Mucosa of descending colon (tissue), 3 donors: ENCODE results near the gene KRTAP5-11. TPM values are rescaled to one million over a fixed set of nuclear protein-coding genes. Genes with fewer than 3 reads are reported as not detected.

ENCODE experiments used
- ATAC-seq: fragments of 200-7000 bp; cut with Tn5 transposase; one replicate; pipeline ENCODE4 v1.9.1; 2020; ENCODE audit warnings: mild to moderate bottlenecking, moderate library complexity
- DNase-seq, 3 donors: peaks; one replicate each; pipeline ENCODE4 v3.0.0-alpha.2; 2020
- H3K36me3 ChIP-seq: fragments of 200-600 bp; one replicate; pipeline ENCODE4 v1.8.0; 2021; ENCODE audit warnings: low read depth, mild to moderate bottlenecking
- H3K4me1 ChIP-seq: fragments of 200-600 bp; one replicate; pipeline ENCODE4 v1.8.0; 2021; ENCODE audit warnings: low read depth, mild to moderate bottlenecking
- H3K4me3 ChIP-seq: fragments of 200-600 bp; one replicate; pipeline ENCODE4 v1.8.0; 2021; ENCODE audit warnings: mild to moderate bottlenecking
- H3K9me3 ChIP-seq: fragments of 200-600 bp; one replicate; pipeline ENCODE4 v1.8.0; 2021; ENCODE audit warnings: mild to moderate bottlenecking
- CTCF ChIP-seq: fragments of 200-600 bp; IDR thresholded peaks from one replicate; pipeline ENCODE4 v1.8.0; 2022; ENCODE audit warnings: antibody characterized with exemption, mild to moderate bottlenecking
- intact Hi-C, 2 donors: fragments of 100-400 bp; cut with DNase I in 1 of 2; cut with micrococcal nuclease in 1 of 2; formaldehyde crosslinking; loops; one replicate each; pipeline versions ENCODE4 v1.11.0 to v1.11.1; 2022; cut with DNase I, micrococcal nuclease
- total RNA-seq, 3 donors: library from RNA; stranded (reverse); fragmentation: NEBNext Ultra II Directional in 2 of 3; extraction: Animal tissue kit (Norgen Biotek cat#: 25700) in 2 of 3; gene quantifications; one replicate each; pipeline versions ENCODE4 v1.2.1 to v1.2.4, GENCODE V29; 2021 to 2023
- donor health status: DM: no; HTN: no; CAD: no; lungs with moderate emphysema.
- donor health status: DM: no; HTN: no; CAD: no.
- donor health status: DM: no; HTN: yes; CAD: no.

The KRTAP5-11 gene
- total RNA-seq, 3 donors from 2014 or later, result not detected

GRCh38 chr11:71565263-71565662 lies 17.4 kb downstream of the KRTAP5-11 start, which contains the start of gene KRTAP5-10:
Gene KRTAP5-10 (plus strand): TSS chr11:71565563. CDS start chr11:71565588, 25 bp downstream.
- DNase-seq, result no peak
- no peak for ATAC-seq
- no peaks in the 10 kb centered on the region for H3K9me3 ChIP-seq
- no peaks in the 10 kb centered on the region for H3K36me3 ChIP-seq
- intact Hi-C loops, result no loop called here
- no peaks in the 10 kb centered on the region for H3K4me1 ChIP-seq
- TF ChIP-seq CTCF, result no peak
- H3K4me3 ChIP-seq, result no peak within 1 kb of the TSS

- Histone ChIP-seq H3K9me3 (no peaks in the 10 kb centered on the region), H3K4me1 (no peaks in the 10 kb centered on the region), H3K36me3 (no peaks in the 10 kb centered on the region), H3K4me3 (no peak overlapping the region)
- intact Hi-C loops, result no loop called here
- ATAC-seq (peak; percentile 39), DNase-seq (no peak)
- TF ChIP-seq CTCF, result no peak
Measured at GRCh38 chr11:71564430-71564829, 18.2 kb downstream of the KRTAP5-11 start.

- DNase-seq (peak in 1 of 3 donors; percentile 28), ATAC-seq (peak; percentile 59)
- Histone ChIP-seq H3K9me3 (no peaks in the 10 kb centered on the region), H3K36me3 (no peaks in the 10 kb centered on the region), H3K4me1 (no peaks in the 10 kb centered on the region), H3K4me3 (no peak overlapping the region)
- no peak for TF ChIP-seq CTCF
- intact Hi-C loops, result no loop called here
Measured at GRCh38 chr11:71563406-71563805, 19.3 kb downstream of the KRTAP5-11 start.

GRCh38 chr11:71562120-71562519 lies 20.6 kb downstream of the KRTAP5-11 start:
- no peak for ATAC-seq
- TF ChIP-seq CTCF, result no peak
- intact Hi-C loops, result no loop called here

GRCh38 chr11:71558996-71559395 lies 23.7 kb downstream of the KRTAP5-11 start:
- DNase-seq, result no peak
- intact Hi-C loops, result no loop called here
- no peaks in the 10 kb centered on the region for H3K9me3 ChIP-seq
- ATAC-seq, result no peak
- no peak overlapping the region for H3K4me3 ChIP-seq
- H3K4me1 ChIP-seq, result no peaks in the 10 kb centered on the region
- TF ChIP-seq CTCF, result no peak
- H3K36me3 ChIP-seq, result no peaks in the 10 kb centered on the region

More at GRCh38 chr11:71562120-71562519, 20.6 kb downstream of the KRTAP5-11 start:
- H3K9me3 ChIP-seq, result no peaks in the 10 kb centered on the region
- DNase-seq, result no peak
- no peak overlapping the region for H3K4me3 ChIP-seq
- H3K4me1 ChIP-seq, result no peaks in the 10 kb centered on the region
- H3K36me3 ChIP-seq, result no peaks in the 10 kb centered on the region

- intact Hi-C loops, result no loop called here
- ATAC-seq, result no peak
- TF ChIP-seq CTCF, result no peak
- no peak overlapping the region for H3K4me3 ChIP-seq
- no peaks in the 10 kb centered on the region for H3K4me1 ChIP-seq
- H3K9me3 ChIP-seq, result no peaks in the 10 kb centered on the region
- no peak for DNase-seq
- H3K36me3 ChIP-seq, result no peaks in the 10 kb centered on the region
Measured at GRCh38 chr11:71557257-71557656, 25.4 kb downstream of the KRTAP5-11 start.
